Tibial nerve (tissue), 4 donors: ENCODE results near the gene TPK1. TPM values are rescaled to one million over a fixed set of nuclear protein-coding genes. Genes with fewer than 3 reads are reported as not detected.
"Not testable (repeated sequence)": the region's sequence is repeated elsewhere in the genome, so short reads cannot be mapped to it uniquely, and the experiment has no call there.

Experiments
- DNase-seq, 2 donors: peaks; one replicate each; pipeline ENCODE4 v3.0.0-alpha.2; 2019; ENCODE audit warnings: low spot score in 2 of 2
- H3K27ac ChIP-seq, 4 donors: fragments of 200-600 bp; sonication (generic) in 3 of 4; one replicate each; pipeline ENCODE4 v1.5.1; 2017 to 2019; ENCODE audit warnings: mild to moderate bottlenecking in 1 of 4
- H3K27me3 ChIP-seq, 2 donors: fragments of 200-600 bp; sonication (generic) in 1 of 2; one replicate each; pipeline versions ENCODE4 v1.5.1 to v1.6.0; 2017 to 2019
- H3K36me3 ChIP-seq, 3 donors: fragments of 200-600 bp; sonication (generic); one replicate each; pipeline ENCODE4 v1.5.1; 2018 to 2019
- H3K4me1 ChIP-seq, 4 donors: fragments of 200-600 bp; sonication (generic) in 3 of 4; one replicate each; pipeline ENCODE4 v1.5.1; 2017 to 2019
- H3K4me3 ChIP-seq, 4 donors: fragments of 200-600 bp; sonication (generic) in 3 of 4; one replicate each; pipeline ENCODE4 v1.5.1; 2017 to 2019; ENCODE audit warnings: mild to moderate bottlenecking in 1 of 4, moderate library complexity in 1 of 4
- H3K9me3 ChIP-seq, 4 donors: fragments of 200-600 bp; sonication (generic) in 3 of 4; one replicate each; pipeline ENCODE4 v1.5.1; 2017 to 2019
- CTCF ChIP-seq, 5 experiments: fragments of 200-600 bp in 3 of 5; fragments of 450-650 bp in 2 of 5; sonication (generic) in 3 of 5; IDR thresholded peaks; one replicate each; pipeline ENCODE4 v1.5.1; 2016 to 2019; ENCODE audit warnings: antibody characterized with exemption in 5 of 5, mild to moderate bottlenecking in 3 of 5, moderate library complexity in 2 of 5
- EP300 ChIP-seq, 2 donors: sonication (generic); formaldehyde crosslinking; IDR thresholded peaks; one replicate each; pipeline ENCODE4 v1.6.1; 2017; ENCODE audit warnings: antibody characterized with exemption in 2 of 2, mild to moderate bottlenecking in 1 of 2
- POLR2A ChIP-seq, 2 donors: fragments of 450-650 bp; IDR thresholded peaks; one replicate each; pipeline ENCODE4 v1.6.1; 2017; ENCODE audit warnings: antibody characterized with exemption in 2 of 2, mild to moderate bottlenecking in 2 of 2, moderate library complexity in 2 of 2
- WGBS, 2 donors: methylation state at CpG; one replicate each; pipeline ENCODE4 v1.1.5; 2018; 5-methylcytosine and 5-hydroxymethylcytosine counted together
- total RNA-seq, 4 donors: library from RNA; depleted of rRNA; stranded (reverse); fragments of >200 nt; gene quantifications; one replicate each; pipeline ENCODE4 v1.1.0, GENCODE V29; 2016

The TPK1 gene
- total RNA-seq, 4 donors from 2014 or later = 4.5 to 18.8 (median 8.3) TPM

GRCh38 chr7:144588559-144589051 lies 247.2 kb downstream of the TPK1 start:
- WGBS, 2 donors = 48 to 52% methylated on average over 4 of the region's 4 CpGs
- Histone ChIP-seq H3K4me3 (no peak overlapping the region), H3K4me1 (peaks cover 0 to 4% (median 0%) of the 10 kb centered on the region in 4 donors), H3K36me3 (peaks cover 0 to 5% (median 0%) of the 10 kb centered on the region in 3 donors), H3K27ac (peak overlapping the region in 1 of 4 donors; percentile 4), H3K27me3 (no peaks in the 10 kb centered on the region), H3K9me3 (peaks cover 0 to under 1% (median 0%) of the 10 kb centered on the region in 4 donors)
- DNase-seq = no peak
- TF ChIP-seq CTCF (IDR thresholded peaks at IDR 0.05) (no peak), EP300 (IDR thresholded peaks at IDR 0.05) (no peak), POLR2A (IDR thresholded peaks at IDR 0.05) (no peak)

- Histone ChIP-seq H3K36me3 (peaks cover 0 to 5% (median 0%) of the 10 kb centered on the region in 3 donors), H3K27ac (no peak overlapping the region), H3K27me3 (no peaks in the 10 kb centered on the region), H3K4me3 (no peak overlapping the region), H3K9me3 (no peaks in the 10 kb centered on the region), H3K4me1 (peaks cover 0 to 4% (median 0%) of the 10 kb centered on the region in 4 donors)
- TF ChIP-seq CTCF (IDR thresholded peaks at IDR 0.05) (no peak), EP300 (IDR thresholded peaks at IDR 0.05) (no peak), POLR2A (IDR thresholded peaks at IDR 0.05) (no peak)
- WGBS, 2 donors = 63 to 78% methylated on average over 1 of the region's 1 CpG
- no peak for DNase-seq
These were observed 248.2 kb downstream of the TPK1 start for GRCh38 chr7:144587701-144588100.

GRCh38 chr7:144584726-144585125 lies 251.1 kb downstream of the TPK1 start:
- H3K27me3 ChIP-seq = no peaks in the 10 kb centered on the region
- H3K9me3 ChIP-seq = no peaks in the 10 kb centered on the region
- H3K27ac ChIP-seq = no peak overlapping the region
- no peaks in the 10 kb centered on the region for H3K36me3 ChIP-seq
- peaks cover 0 to 4% (median 0%) of the 10 kb centered on the region in 4 donors for H3K4me1 ChIP-seq
- TF ChIP-seq POLR2A (IDR thresholded peaks at IDR 0.05) (no peak), CTCF (IDR thresholded peaks at IDR 0.05) (no peak), EP300 (IDR thresholded peaks at IDR 0.05) (no peak)
- H3K4me3 ChIP-seq = no peak overlapping the region
- no peak for DNase-seq
- WGBS, 2 donors = 93 to 97% methylated on average over 3 of the region's 3 CpGs

GRCh38 chr7:144579687-144580086 lies 256.2 kb downstream of the TPK1 start:
- no peaks in the 10 kb centered on the region for H3K9me3 ChIP-seq
- H3K27me3 ChIP-seq = no peaks in the 10 kb centered on the region
- no peak overlapping the region for H3K27ac ChIP-seq
- DNase-seq = no peak
- WGBS, 2 donors = 76 to 91% methylated on average over 1 of the region's 1 CpG
- H3K36me3 ChIP-seq = no peaks in the 10 kb centered on the region
- no peaks in the 10 kb centered on the region for H3K4me1 ChIP-seq
- TF ChIP-seq CTCF (IDR thresholded peaks at IDR 0.05) (no peak), EP300 (IDR thresholded peaks at IDR 0.05) (no peak), POLR2A (IDR thresholded peaks at IDR 0.05) (no peak)
- no peak overlapping the region for H3K4me3 ChIP-seq

GRCh38 chr7:144575456-144575855 lies 260.4 kb downstream of the TPK1 start:
- H3K9me3 ChIP-seq = no peaks in the 10 kb centered on the region
- WGBS, 2 donors = 45 to 53% methylated on average over 3 of the region's 3 CpGs
- DNase-seq = no peak
- no peak overlapping the region for H3K27ac ChIP-seq
- no peaks in the 10 kb centered on the region for H3K27me3 ChIP-seq
- no peak overlapping the region for H3K4me3 ChIP-seq
- no peaks in the 10 kb centered on the region for H3K4me1 ChIP-seq
- no peaks in the 10 kb centered on the region for H3K36me3 ChIP-seq
- TF ChIP-seq CTCF (IDR thresholded peaks at IDR 0.05) (no peak), EP300 (IDR thresholded peaks at IDR 0.05) (no peak), POLR2A (IDR thresholded peaks at IDR 0.05) (no peak)

GRCh38 chr7:144574753-144575152 lies 261.1 kb downstream of the TPK1 start:
- not testable (repeated sequence) for DNase-seq, H3K9me3 ChIP-seq, H3K36me3 ChIP-seq, H3K27me3 ChIP-seq, H3K4me3 ChIP-seq, H3K4me1 ChIP-seq, H3K27ac ChIP-seq
- 82 to 95% methylated on average over 5 of the region's 5 CpGs for WGBS, 2 donors
